Upper lobe of left lung (tissue), 4 donors: Measurements from ENCODE around the gene ITGAD.

ENCODE experiments used
- EP300 ChIP-seq, 4 donors: sonication (generic); formaldehyde crosslinking; IDR thresholded peaks; one replicate each; pipeline ENCODE4 v1.5.1; 2017; ENCODE audit warnings: antibody characterized with exemption in 4 of 4, control low read depth in 2 of 4
- POLR2A ChIP-seq, 4 donors: fragments of 450-650 bp; IDR thresholded peaks; one replicate each; pipeline ENCODE4 v1.5.1; 2016 to 2017; ENCODE audit warnings: antibody characterized with exemption in 4 of 4, mild to moderate bottlenecking in 2 of 4
- TF ChIP-seq, protein P1 (sequence below), 6 experiments: fragments of 450-650 bp in 4 of 6; fragments of 200-600 bp in 2 of 6; sonication (generic) in 2 of 6; IDR thresholded peaks; one replicate each; pipeline ENCODE4 v1.5.1; 2016 to 2019; ENCODE audit warnings: antibody characterized with exemption in 6 of 6

DNA sequence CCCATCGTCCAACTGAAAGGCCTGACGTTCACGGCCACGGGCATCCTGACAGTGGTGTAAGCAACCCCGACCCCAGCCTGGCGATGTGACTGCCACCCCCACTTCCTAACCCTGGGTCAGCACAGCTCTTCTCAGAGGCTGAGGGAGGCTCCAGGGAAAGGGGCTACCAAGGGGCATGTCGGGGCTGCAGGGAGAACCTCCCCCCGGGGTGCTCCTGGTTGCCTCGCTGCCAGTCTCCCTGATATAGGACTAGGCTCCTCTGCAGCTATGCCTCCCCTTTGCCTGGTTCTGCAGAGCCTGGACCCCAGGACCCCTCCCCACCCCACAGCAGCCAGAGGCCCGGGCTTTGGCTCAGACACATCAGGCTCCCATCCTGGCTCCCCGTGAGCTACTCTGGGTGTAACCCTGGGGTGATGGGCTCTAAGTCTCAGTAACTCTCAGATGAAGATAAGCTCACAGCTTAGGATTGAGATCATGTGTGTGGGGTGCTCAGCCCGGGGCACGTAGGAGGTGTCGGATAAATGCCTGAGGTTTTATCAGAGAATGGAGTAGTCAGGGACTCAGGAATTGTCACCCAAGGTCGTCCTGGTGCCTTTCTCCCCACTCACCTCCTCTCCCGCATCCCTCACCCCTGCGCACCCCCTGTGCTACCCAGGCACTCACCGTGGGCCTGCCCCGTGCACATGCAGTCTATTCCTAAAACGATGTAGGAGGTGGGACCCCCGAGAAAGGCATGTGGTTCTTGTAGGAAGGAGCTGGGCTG, 10.6 kb downstream of the ITGAD start:
- TF ChIP-seq POLR2A (IDR thresholded peaks at IDR 0.05) (no peak), EP300 (IDR thresholded peaks at IDR 0.05) (no peak)
- TF ChIP-seq, protein P1, sequence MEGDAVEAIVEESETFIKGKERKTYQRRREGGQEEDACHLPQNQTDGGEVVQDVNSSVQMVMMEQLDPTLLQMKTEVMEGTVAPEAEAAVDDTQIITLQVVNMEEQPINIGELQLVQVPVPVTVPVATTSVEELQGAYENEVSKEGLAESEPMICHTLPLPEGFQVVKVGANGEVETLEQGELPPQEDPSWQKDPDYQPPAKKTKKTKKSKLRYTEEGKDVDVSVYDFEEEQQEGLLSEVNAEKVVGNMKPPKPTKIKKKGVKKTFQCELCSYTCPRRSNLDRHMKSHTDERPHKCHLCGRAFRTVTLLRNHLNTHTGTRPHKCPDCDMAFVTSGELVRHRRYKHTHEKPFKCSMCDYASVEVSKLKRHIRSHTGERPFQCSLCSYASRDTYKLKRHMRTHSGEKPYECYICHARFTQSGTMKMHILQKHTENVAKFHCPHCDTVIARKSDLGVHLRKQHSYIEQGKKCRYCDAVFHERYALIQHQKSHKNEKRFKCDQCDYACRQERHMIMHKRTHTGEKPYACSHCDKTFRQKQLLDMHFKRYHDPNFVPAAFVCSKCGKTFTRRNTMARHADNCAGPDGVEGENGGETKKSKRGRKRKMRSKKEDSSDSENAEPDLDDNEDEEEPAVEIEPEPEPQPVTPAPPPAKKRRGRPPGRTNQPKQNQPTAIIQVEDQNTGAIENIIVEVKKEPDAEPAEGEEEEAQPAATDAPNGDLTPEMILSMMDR (IDR thresholded peaks at IDR 0.05), result no peak
